HL-60 (cell line): Measurements from ENCODE around the gene THNSL1.

ENCODE experiments used
- CTCF ChIP-seq: IDR thresholded peaks from one replicate; pipeline ENCODE4 v1.5.1; 2011; ENCODE audit warnings: low read length, control low read depth, inconsistent platforms; ENCODE audit not compliant: insufficient read depth
- GABPA ChIP-seq: IDR thresholded peaks from 2 replicates; pipeline ENCODE4 v1.6.1; 2012; ENCODE audit warnings: low read depth

GRCh38 chr10:25061711-25062449 is 45.5 kb downstream of the THNSL1 start:
- no peak for TF ChIP-seq GABPA
- no peak for TF ChIP-seq CTCF
